Measurements from ENCODE around the gene FAM131A. TPM values are rescaled to one million over a fixed set of nuclear protein-coding genes. Genes with fewer than 3 reads are reported as not detected.

Gene FAM131A
- total and polyA plus RNA-seq, 9 of the 15 experiments (the other 6 are each of a cell fraction or from before 2014, with no cell fraction given), result 0.48 to 11.1 (median 4.3) TPM

- TF ChIP-seq ARID3A (IDR thresholded peaks at IDR 0.05; ENCODE audit: borderline replicate concordance, low read depth, low read length) (no peak), STAT5B (CRISPR knock-in tag; IDR thresholded peaks at IDR 0.05) (no peak), RBM25 (IDR thresholded peaks at IDR 0.05; ENCODE audit: low read depth, low read length, severe bottlenecking) (peak; percentile 91), ZFX (CRISPR knock-in tag; IDR thresholded peaks at IDR 0.05) (0 out of 2 replicates have a peak, but pooled peaks have one; percentile 18), ZBTB34 (CRISPR knock-in tag; IDR thresholded peaks at IDR 0.05) (no peak), RFX7 (CRISPR knock-in tag; IDR thresholded peaks at IDR 0.05) (no peak), ZFP36 (IDR thresholded peaks at IDR 0.05; ENCODE audit: low read depth, low read length, partially characterized antibody) (peak; percentile 25), BCOR (IDR thresholded peaks at IDR 0.05) (peak; percentile 89), MYNN (IDR thresholded peaks at IDR 0.05) (no peak), MYNN (CRISPR knock-in tag; IDR thresholded peaks at IDR 0.05) (no peak), HINFP (tag; conservative IDR thresholded peaks at IDR 0.05; ENCODE audit: low read depth) (no peak), KDM1A (IDR thresholded peaks at IDR 0.05) (peak in 1 of 2 experiments; percentile 67; a peak in 3 of 4 replicates), ZBTB26 (CRISPR knock-in tag; IDR thresholded peaks at IDR 0.05) (no peak), SAP30 (IDR thresholded peaks at IDR 0.05; ENCODE audit: borderline replicate concordance, insufficient read depth, low read depth, low read length, poor library complexity, severe bottlenecking) (no peak), RFX5 (IDR thresholded peaks at IDR 0.05; ENCODE audit: low read depth, low read length) (no peak), TSHZ1 (CRISPR knock-in tag; IDR thresholded peaks at IDR 0.05) (no peak), RCOR1 (IDR thresholded peaks at IDR 0.05; ENCODE audit: borderline replicate concordance in 1 of 2, low read depth in 2 of 2, low read length in 2 of 2) (0 out of 4 replicates have a peak, but pooled peaks of 1 of the 2 experiments have one; percentile 32)
These were observed 12.4 kb downstream of the FAM131A start (continued) for GRCh38 chr3:184349563-184350470.
